Thyroid gland (tissue), 4 donors: ENCODE measurements around the gene RXRB. TPM values are rescaled to one million over a fixed set of nuclear protein-coding genes. Genes with fewer than 3 reads are reported as not detected.

Experiments used
- DNase-seq, 2 donors: peaks; one replicate each; pipeline ENCODE4 v3.0.0-alpha.2; 2019
- H3K27ac ChIP-seq, 3 donors: fragments of 200-600 bp; sonication (generic); 1 replicate in 2 of 3; 2 replicates in 1 of 3; pipeline ENCODE4 v1.5.1; 2016 to 2019; ENCODE audit warnings: mild to moderate bottlenecking in 1 of 3, moderate library complexity in 1 of 3
- H3K27me3 ChIP-seq: fragments of 200-600 bp; sonication (generic); one replicate; pipeline ENCODE4 v1.5.1; 2019
- H3K36me3 ChIP-seq, 2 donors: fragments of 200-600 bp; sonication (generic); one replicate each; pipeline ENCODE4 v1.5.1; 2016 to 2019
- H3K4me1 ChIP-seq, 2 donors: fragments of 200-600 bp; sonication (generic); one replicate each; pipeline ENCODE4 v1.5.1; 2017 to 2019
- H3K4me3 ChIP-seq, 3 donors: fragments of 200-600 bp; sonication (generic); replicated peaks in 1 of 3; 1 replicate in 2 of 3; 2 replicates in 1 of 3; pipeline ENCODE4 v1.5.1; 2016; ENCODE audit warnings: mild to moderate bottlenecking in 1 of 3
- H3K9me3 ChIP-seq: fragments of 200-600 bp; sonication (generic); one replicate; pipeline ENCODE4 v1.5.1; 2017
- CTCF ChIP-seq, 6 experiments: fragments of 200-600 bp in 3 of 6; fragments of 450-650 bp in 3 of 6; sonication (generic) in 3 of 6; IDR thresholded peaks; one replicate each; pipeline ENCODE4 v1.5.1; 2016 to 2019; ENCODE audit warnings: antibody characterized with exemption in 6 of 6, mild to moderate bottlenecking in 2 of 6, inconsistent platforms in 1 of 6, moderate library complexity in 1 of 6
- POLR2A ChIP-seq, 2 donors: fragments of 450-650 bp; IDR thresholded peaks; one replicate each; pipeline ENCODE4 v1.6.1; 2017; ENCODE audit warnings: antibody characterized with exemption in 2 of 2, mild to moderate bottlenecking in 2 of 2, moderate library complexity in 1 of 2
- WGBS, 2 donors: methylation state at CpG; one replicate each; pipeline ENCODE4 v1.1.5; 2017; 5-methylcytosine and 5-hydroxymethylcytosine counted together
- intact Hi-C: fragments of 100-400 bp; cut with DNase I; formaldehyde crosslinking; loops from one replicate; pipeline ENCODE4 v1.15.1; 2023
- total RNA-seq, 4 donors: library from RNA; depleted of rRNA; stranded (reverse); fragments of >200 nt; gene quantifications; one replicate each; pipeline ENCODE4 v1.2.3, GENCODE V29; 2016

RXRB gene
- total RNA-seq, 4 donors from 2014 or later, result 29.6 to 46.8 (median 41.2) TPM

DNA sequence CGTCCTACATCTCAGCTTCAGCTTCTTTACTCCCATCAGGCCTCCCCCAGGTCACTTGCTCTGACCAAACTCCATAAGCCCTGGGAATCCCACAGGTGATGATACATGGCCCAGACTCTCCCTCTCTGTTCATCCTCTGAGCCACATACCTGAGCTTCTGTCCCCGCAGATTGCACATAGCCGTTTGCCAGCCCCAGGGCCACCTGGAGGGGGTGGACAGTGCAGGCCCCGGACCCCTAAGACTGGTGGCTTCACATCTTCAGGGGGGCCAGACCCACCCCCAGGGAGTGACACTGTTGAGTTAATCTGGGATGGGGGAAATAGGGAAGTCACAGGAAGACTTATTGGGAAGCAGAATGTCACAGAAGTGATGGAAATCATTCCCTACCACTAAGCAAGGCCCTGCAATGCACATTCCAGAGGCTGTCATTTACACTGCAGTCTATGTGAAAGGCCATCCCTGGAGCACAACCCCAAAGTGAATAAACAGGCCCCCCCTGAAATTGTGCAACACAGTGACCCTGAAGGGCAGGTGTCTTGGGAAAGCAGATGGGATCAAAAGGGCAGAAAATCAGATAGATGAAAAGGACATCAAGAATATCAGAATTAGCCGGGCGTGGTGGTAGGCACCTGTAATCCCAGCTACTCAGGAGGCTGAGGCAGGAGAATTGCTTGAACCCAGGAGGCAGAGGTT is 2.2 kb downstream of the RXRB start:
- Histone ChIP-seq H3K4me3 (no peak overlapping the region), H3K36me3 (peaks cover 43 to 46% of the 10 kb centered on the region in 2 donors), H3K27me3 (no peaks in the 10 kb centered on the region), H3K9me3 (no peaks in the 10 kb centered on the region), H3K27ac (no peak overlapping the region), H3K4me1 (peaks cover 23 to 44% of the 10 kb centered on the region in 2 donors)
- intact Hi-C loops, result loop anchor here (5.0 kb wide), 1 partner anchor 36 kb away; no protein-coding TSS in a partner anchor
- TF ChIP-seq CTCF (IDR thresholded peaks at IDR 0.05) (no peak), POLR2A (IDR thresholded peaks at IDR 0.05) (no peak)
- 76 to 84% methylated on average over 6 of the region's 6 CpGs for WGBS, 2 donors
- no peak for DNase-seq

DNA sequence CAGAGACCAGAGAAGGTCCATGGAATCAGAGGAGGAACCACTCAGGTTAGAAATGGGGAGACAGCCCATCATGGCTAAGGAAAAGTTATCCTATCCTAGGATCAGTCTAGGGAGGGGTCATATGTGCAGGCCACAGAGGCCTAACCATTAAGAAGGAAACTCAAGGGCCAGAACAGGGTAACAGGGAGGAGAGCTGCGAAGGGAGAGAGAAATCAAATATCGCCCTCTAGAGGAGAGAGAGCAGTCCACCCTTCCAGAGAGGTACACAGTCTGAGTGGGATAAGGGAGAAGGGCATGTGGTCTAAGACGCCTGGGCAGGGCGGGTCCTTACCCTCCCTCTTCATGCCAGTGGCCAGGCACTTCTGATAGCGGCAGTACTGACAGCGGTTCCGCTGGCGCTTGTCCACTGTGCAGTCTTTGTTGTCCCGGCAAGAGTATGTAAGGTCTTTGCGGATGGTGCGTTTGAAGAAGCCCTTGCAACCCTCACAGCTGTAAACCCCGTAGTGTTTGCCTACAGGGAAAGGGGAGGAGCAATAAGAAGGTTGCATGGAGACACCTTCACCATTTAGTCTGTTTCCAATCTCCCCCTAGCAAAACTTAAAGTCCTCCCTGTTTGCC is 2.9 kb downstream of the RXRB start:
- TF ChIP-seq POLR2A (IDR thresholded peaks at IDR 0.05) (no peak), CTCF (IDR thresholded peaks at IDR 0.05) (peak in 5 of 6 experiments; percentile 41 to 68 (median 50))
- intact Hi-C loops, result loop anchor here (5.0 kb wide), 1 partner anchor 35 kb away; no protein-coding TSS in a partner anchor
- peaks cover 28 to 49% of the 10 kb centered on the region in 2 donors for H3K4me1 ChIP-seq
- peaks cover 36 to 38% of the 10 kb centered on the region in 2 donors for H3K36me3 ChIP-seq
- no peak overlapping the region for H3K4me3 ChIP-seq
- peak; percentile 32 to 62 for DNase-seq
- 40 to 43% methylated on average over 12 of the region's 12 CpGs for WGBS, 2 donors
- no peaks in the 10 kb centered on the region for H3K27me3 ChIP-seq
- H3K9me3 ChIP-seq, result no peaks in the 10 kb centered on the region
- no peak overlapping the region for H3K27ac ChIP-seq

GRCh38 chr6:33195304-33196165 is 4.9 kb downstream of the RXRB start:
- no peak for DNase-seq
- Histone ChIP-seq H3K27me3 (no peaks in the 10 kb centered on the region), H3K4me1 (peaks cover 24 to 54% of the 10 kb centered on the region in 2 donors), H3K4me3 (no peak overlapping the region), H3K9me3 (no peaks in the 10 kb centered on the region), H3K27ac (no peak overlapping the region), H3K36me3 (peaks cover 35% of the 10 kb centered on the region in 2 donors)
- intact Hi-C loops, result loop anchor here (5.0 kb wide), 1 partner anchor 33 kb away; no protein-coding TSS in a partner anchor
- 82% methylated on average over 15 of the region's 15 CpGs for WGBS, 2 donors
- TF ChIP-seq POLR2A (IDR thresholded peaks at IDR 0.05), result no peak
- no peak for TF ChIP-seq CTCF (IDR thresholded peaks at IDR 0.05)

GRCh38 chr6:33194431-33194979 is 6.0 kb downstream of the RXRB start:
- H3K4me3 ChIP-seq, result no peak overlapping the region
- 79 to 80% methylated on average over 8 of the region's 8 CpGs for WGBS, 2 donors
- H3K27ac ChIP-seq, result no peak overlapping the region
- no peaks in the 10 kb centered on the region for H3K9me3 ChIP-seq
- no peaks in the 10 kb centered on the region for H3K27me3 ChIP-seq
- peaks cover 35% of the 10 kb centered on the region in 2 donors for H3K36me3 ChIP-seq
- peaks cover 22 to 53% of the 10 kb centered on the region in 2 donors for H3K4me1 ChIP-seq
- no peak for TF ChIP-seq POLR2A (IDR thresholded peaks at IDR 0.05)
- intact Hi-C loops, result no loop called here
- no peak for DNase-seq

DNA sequence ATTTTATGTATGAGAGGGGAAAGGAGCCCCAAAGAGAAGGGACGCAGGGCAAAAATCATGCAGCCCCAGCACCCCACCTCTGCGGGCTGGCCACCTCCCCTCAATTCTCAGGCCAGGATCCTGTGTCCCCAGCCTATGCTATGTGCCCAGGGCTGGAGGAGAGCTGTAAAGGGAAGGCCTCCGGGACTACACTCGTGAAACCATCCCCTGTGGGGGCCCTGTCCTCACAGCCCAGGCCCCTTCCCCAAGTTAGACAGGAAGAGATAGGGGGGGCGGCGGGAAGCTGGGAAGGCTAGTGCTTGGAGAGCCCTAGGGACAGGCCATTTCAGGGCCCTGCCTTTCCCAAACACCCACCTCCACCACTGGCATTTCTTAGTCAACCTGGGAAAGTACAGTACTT is 6.8 kb downstream of the RXRB start:
- no peaks in the 10 kb centered on the region for H3K27me3 ChIP-seq
- no peak for DNase-seq
- intact Hi-C loops, result no loop called here
- TF ChIP-seq POLR2A (IDR thresholded peaks at IDR 0.05) (no peak), CTCF (IDR thresholded peaks at IDR 0.05) (no peak)
- WGBS, 2 donors, result 71 to 83% methylated on average over 6 of the region's 6 CpGs
- H3K27ac ChIP-seq, result no peak overlapping the region
- H3K4me3 ChIP-seq, result no peak overlapping the region
- peaks cover 14 to 44% of the 10 kb centered on the region in 2 donors for H3K4me1 ChIP-seq
- H3K9me3 ChIP-seq, result no peaks in the 10 kb centered on the region
- H3K36me3 ChIP-seq, result peaks cover 35% of the 10 kb centered on the region in 2 donors
